DOHH2 (cell line): ENCODE data around the gene OXCT2.

ENCODE experiments used
- CTCF ChIP-seq: fragments of 200-600 bp; sonication (generic); IDR thresholded peaks from one replicate; pipeline ENCODE4 v1.5.1; 2014; ENCODE audit warnings: antibody characterized with exemption, mild to moderate bottlenecking, low read depth, low read length; ENCODE audit not compliant: poor library complexity, severe bottlenecking
- EZH2phosphoT487 ChIP-seq: fragments of 200-600 bp; sonication (generic); IDR thresholded peaks from 2 replicates; pipeline ENCODE4 v1.6.1; 2017; ENCODE audit warnings: borderline replicate concordance, mild to moderate bottlenecking, antibody characterized with exemption, low read length, moderate library complexity, mixed read lengths

- TF ChIP-seq CTCF (no peak), EZH2phosphoT487 (peak; percentile 57)
Observed at GRCh38 chr1:39727221-39727931, 43.8 kb downstream of the OXCT2 start.
